Breast epithelium (tissue), 3 donors: ENCODE measurements around the gene INCENP.

Source experiments
- POLR2A ChIP-seq: fragments of 450-650 bp; IDR thresholded peaks from one replicate; pipeline ENCODE4 v1.6.1; 2016; ENCODE audit warnings: antibody characterized with exemption, mild to moderate bottlenecking, moderate library complexity
- POLR2AphosphoS5 ChIP-seq, 3 donors: sonication (generic); formaldehyde crosslinking; IDR thresholded peaks; one replicate each; pipeline ENCODE4 v1.6.1; 2017; ENCODE audit warnings: antibody characterized with exemption in 3 of 3
- TF ChIP-seq, protein P1 (sequence below), 3 donors: fragments of 450-650 bp; IDR thresholded peaks; one replicate each; pipeline ENCODE4 v1.5.1; 2016 to 2017; ENCODE audit warnings: antibody characterized with exemption in 3 of 3, mild to moderate bottlenecking in 3 of 3, moderate library complexity in 3 of 3

DNA sequence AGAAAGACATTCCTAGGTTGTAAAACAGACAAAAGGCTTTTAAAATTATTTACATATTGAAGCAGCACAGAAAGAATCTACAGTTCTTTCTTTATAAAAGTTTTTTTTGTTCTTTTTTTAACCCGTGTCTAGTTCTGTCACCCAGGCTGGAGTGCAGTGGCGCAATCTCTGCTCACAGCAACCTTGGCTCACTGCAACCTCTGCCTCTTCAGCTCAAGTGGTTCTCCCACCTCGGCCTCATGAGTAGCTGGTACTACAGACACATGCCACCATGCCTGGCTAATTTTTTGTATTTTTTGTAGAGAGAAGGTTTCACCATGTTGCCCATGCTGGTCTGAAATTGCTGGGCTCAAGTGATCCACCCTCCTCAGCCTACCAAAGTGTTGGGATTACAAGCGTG lies 3.8 kb upstream of the INCENP start:
- TF ChIP-seq, protein P1, sequence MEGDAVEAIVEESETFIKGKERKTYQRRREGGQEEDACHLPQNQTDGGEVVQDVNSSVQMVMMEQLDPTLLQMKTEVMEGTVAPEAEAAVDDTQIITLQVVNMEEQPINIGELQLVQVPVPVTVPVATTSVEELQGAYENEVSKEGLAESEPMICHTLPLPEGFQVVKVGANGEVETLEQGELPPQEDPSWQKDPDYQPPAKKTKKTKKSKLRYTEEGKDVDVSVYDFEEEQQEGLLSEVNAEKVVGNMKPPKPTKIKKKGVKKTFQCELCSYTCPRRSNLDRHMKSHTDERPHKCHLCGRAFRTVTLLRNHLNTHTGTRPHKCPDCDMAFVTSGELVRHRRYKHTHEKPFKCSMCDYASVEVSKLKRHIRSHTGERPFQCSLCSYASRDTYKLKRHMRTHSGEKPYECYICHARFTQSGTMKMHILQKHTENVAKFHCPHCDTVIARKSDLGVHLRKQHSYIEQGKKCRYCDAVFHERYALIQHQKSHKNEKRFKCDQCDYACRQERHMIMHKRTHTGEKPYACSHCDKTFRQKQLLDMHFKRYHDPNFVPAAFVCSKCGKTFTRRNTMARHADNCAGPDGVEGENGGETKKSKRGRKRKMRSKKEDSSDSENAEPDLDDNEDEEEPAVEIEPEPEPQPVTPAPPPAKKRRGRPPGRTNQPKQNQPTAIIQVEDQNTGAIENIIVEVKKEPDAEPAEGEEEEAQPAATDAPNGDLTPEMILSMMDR (IDR thresholded peaks at IDR 0.05): no peak
- TF ChIP-seq POLR2AphosphoS5 (IDR thresholded peaks at IDR 0.05) (no peak), POLR2A (no peak)
